Uterus (tissue), 4 donors: ENCODE results near the gene AKT3. TPM values are rescaled to one million over a fixed set of nuclear protein-coding genes. Genes with fewer than 3 reads are reported as not detected.

Experiments used
- DNase-seq, 2 donors: peaks; one replicate each; pipeline ENCODE4 v3.0.0-alpha.2; 2019 to 2020
- H3K27ac ChIP-seq, 2 donors: fragments of 200-600 bp; sonication (generic); 1 replicate in 1 of 2; 2 replicates in 1 of 2; pipeline ENCODE4 v1.5.1; 2016 to 2018
- H3K27me3 ChIP-seq, 2 donors: fragments of 200-600 bp; sonication (generic); one replicate each; pipeline ENCODE4 v1.5.1; 2018 to 2019; ENCODE audit warnings: control low read depth in 1 of 2
- H3K36me3 ChIP-seq, 2 donors: fragments of 200-600 bp; sonication (generic); one replicate each; pipeline ENCODE4 v1.5.1; 2019; ENCODE audit warnings: control low read depth in 1 of 2
- H3K4me1 ChIP-seq, 2 donors: fragments of 200-600 bp; sonication (generic); one replicate each; pipeline ENCODE4 v1.5.1; 2018 to 2019; ENCODE audit warnings: control low read depth in 1 of 2
- H3K4me3 ChIP-seq, 2 donors: fragments of 200-600 bp; sonication (generic); 1 replicate in 1 of 2; 2 replicates in 1 of 2; pipeline ENCODE4 v1.5.1; 2018 to 2019; ENCODE audit warnings: mild to moderate bottlenecking in 1 of 2
- H3K9me3 ChIP-seq, 2 donors: fragments of 200-600 bp; sonication (generic); one replicate each; pipeline ENCODE4 v1.5.1; 2019; ENCODE audit warnings: control low read depth in 1 of 2
- CTCF ChIP-seq, 4 experiments: fragments of 200-600 bp in 2 of 4; fragments of 450-650 bp in 2 of 4; sonication (generic) in 2 of 4; IDR thresholded peaks; one replicate each; pipeline ENCODE4 v1.5.1; 2016 to 2019; ENCODE audit warnings: antibody characterized with exemption in 4 of 4, mild to moderate bottlenecking in 2 of 4, moderate library complexity in 1 of 4
- POLR2A ChIP-seq, 2 donors: fragments of 450-650 bp; IDR thresholded peaks; one replicate each; pipeline ENCODE4 v1.6.1; 2016; ENCODE audit warnings: antibody characterized with exemption in 2 of 2, mild to moderate bottlenecking in 1 of 2, moderate library complexity in 1 of 2
- intact Hi-C: fragments of 100-400 bp; cut with DNase I; formaldehyde crosslinking; loops from one replicate; pipeline ENCODE4 v1.15.1; 2023; ENCODE audit warnings: low total_unique reads
- total RNA-seq, 4 donors: library from RNA; depleted of rRNA in 3 of 4; stranded (reverse); fragments of >200 nt in 3 of 4; gene quantifications; one replicate each; pipeline versions ENCODE4 v1.1.0 to v1.2.4, GENCODE V29; 2014 to 2023
- donor health status: DM: yes; HTN: yes; CAD: no.

Gene AKT3
- total RNA-seq, 4 donors from 2014 or later: 39.2 to 227 (median 97.6) TPM

- intact Hi-C loops: no loop called here
- TF ChIP-seq POLR2A (IDR thresholded peaks at IDR 0.05) (no peak), CTCF (IDR thresholded peaks at IDR 0.05) (no peak)
- H3K9me3 ChIP-seq: no peaks in the 10 kb centered on the region
- no peaks in the 10 kb centered on the region for H3K4me1 ChIP-seq
- no peak for DNase-seq
- H3K36me3 ChIP-seq: no peaks in the 10 kb centered on the region
- no peak overlapping the region for H3K27ac ChIP-seq
- H3K4me3 ChIP-seq: no peak overlapping the region
- H3K27me3 ChIP-seq: no peaks in the 10 kb centered on the region
These were observed 240.3 kb downstream of the AKT3 start for GRCh38 chr1:243609698-243610097.

- no peak for DNase-seq
- Histone ChIP-seq H3K36me3 (no peaks in the 10 kb centered on the region), H3K9me3 (no peaks in the 10 kb centered on the region), H3K27me3 (no peaks in the 10 kb centered on the region), H3K4me1 (no peaks in the 10 kb centered on the region), H3K4me3 (no peak overlapping the region), H3K27ac (no peak overlapping the region)
- intact Hi-C loops: no loop called here
- TF ChIP-seq CTCF (IDR thresholded peaks at IDR 0.05): no peak
- no peak for TF ChIP-seq POLR2A (IDR thresholded peaks at IDR 0.05)
These were observed 244.4 kb downstream of the AKT3 start for GRCh38 chr1:243605604-243606003.

- intact Hi-C loops: no loop called here
- no peak for DNase-seq
- Histone ChIP-seq H3K4me1 (peaks cover 0 to 7% of the 10 kb centered on the region in 2 donors), H3K36me3 (no peaks in the 10 kb centered on the region), H3K4me3 (no peak overlapping the region), H3K27me3 (no peaks in the 10 kb centered on the region), H3K9me3 (no peaks in the 10 kb centered on the region), H3K27ac (no peak overlapping the region)
- TF ChIP-seq CTCF (IDR thresholded peaks at IDR 0.05): no peak
- TF ChIP-seq POLR2A (IDR thresholded peaks at IDR 0.05): no peak
These were observed 248.3 kb downstream of the AKT3 start for GRCh38 chr1:243601720-243602119.

GRCh38 chr1:243598433-243598832 is 251.6 kb downstream of the AKT3 start:
- no peak for TF ChIP-seq CTCF (IDR thresholded peaks at IDR 0.05)
- no peak for TF ChIP-seq POLR2A (IDR thresholded peaks at IDR 0.05)
- Histone ChIP-seq H3K9me3 (no peaks in the 10 kb centered on the region), H3K4me1 (peaks cover 0 to 7% of the 10 kb centered on the region in 2 donors), H3K27ac (peak overlapping the region in 1 of 2 donors; percentile 23), H3K36me3 (no peaks in the 10 kb centered on the region), H3K27me3 (no peaks in the 10 kb centered on the region), H3K4me3 (no peak overlapping the region)
- intact Hi-C loops: no loop called here
- no peak for DNase-seq

- TF ChIP-seq POLR2A (IDR thresholded peaks at IDR 0.05) (no peak), CTCF (IDR thresholded peaks at IDR 0.05) (no peak)
- Histone ChIP-seq H3K27me3 (no peaks in the 10 kb centered on the region), H3K9me3 (no peaks in the 10 kb centered on the region), H3K4me1 (peaks cover 0 to 7% of the 10 kb centered on the region in 2 donors), H3K36me3 (no peaks in the 10 kb centered on the region), H3K27ac (no peak overlapping the region), H3K4me3 (no peak overlapping the region)
- DNase-seq: no peak
- intact Hi-C loops: no loop called here
These were observed 252.7 kb downstream of the AKT3 start for GRCh38 chr1:243597383-243597782.
